Vagina (tissue), 2 donors: ENCODE data around the gene PRKCI. TPM values are rescaled to one million over a fixed set of nuclear protein-coding genes. Genes with fewer than 3 reads are reported as not detected.

Source experiments
- DNase-seq, 2 donors: peaks; one replicate each; pipeline ENCODE4 v3.0.0-alpha.2; 2017; ENCODE audit errors: extremely low spot score in 2 of 2
- H3K27ac ChIP-seq: fragments of 200-600 bp; sonication (generic); one replicate; pipeline ENCODE4 v1.5.1; 2019
- H3K27me3 ChIP-seq: fragments of 200-600 bp; sonication (generic); one replicate; pipeline ENCODE4 v1.5.1; 2019
- H3K36me3 ChIP-seq, 2 donors: fragments of 200-600 bp; sonication (generic); one replicate each; pipeline ENCODE4 v1.5.1; 2017 to 2019
- H3K4me1 ChIP-seq: fragments of 200-600 bp; sonication (generic); one replicate; pipeline ENCODE4 v1.5.1; 2019
- H3K4me3 ChIP-seq, 2 donors: fragments of 200-600 bp; sonication (generic); 1 replicate in 1 of 2; 2 replicates in 1 of 2; pipeline ENCODE4 v1.5.1; 2016 to 2019
- H3K9me3 ChIP-seq: fragments of 200-600 bp; sonication (generic); one replicate; pipeline ENCODE4 v1.5.1; 2019
- CTCF ChIP-seq, 3 experiments: fragments of 450-650 bp in 2 of 3; fragments of 200-600 bp in 1 of 3; sonication (generic) in 1 of 3; IDR thresholded peaks; one replicate each; pipeline ENCODE4 v1.5.1; 2017 to 2019; ENCODE audit warnings: antibody characterized with exemption in 3 of 3, mild to moderate bottlenecking in 2 of 3, moderate library complexity in 2 of 3
- POLR2A ChIP-seq, 2 donors: fragments of 450-650 bp; IDR thresholded peaks; one replicate each; pipeline ENCODE4 v1.6.1; 2017; ENCODE audit warnings: antibody characterized with exemption in 2 of 2, mild to moderate bottlenecking in 2 of 2, moderate library complexity in 2 of 2
- POLR2AphosphoS5 ChIP-seq, 2 donors: sonication (generic); formaldehyde crosslinking; IDR thresholded peaks; one replicate each; pipeline ENCODE4 v1.9.0; 2017; ENCODE audit warnings: antibody characterized with exemption in 2 of 2, mild to moderate bottlenecking in 2 of 2, low read depth in 1 of 2; ENCODE audit not compliant: insufficient read depth in 1 of 2
- intact Hi-C: fragments of 100-400 bp; cut with DNase I; formaldehyde crosslinking; loops from one replicate; pipeline ENCODE4 v1.15.1; 2023
- total RNA-seq: library from RNA; depleted of rRNA; stranded (reverse); fragments of >200 nt; gene quantifications from one replicate; pipeline ENCODE4 v1.2.3, GENCODE V29; 2016

Gene PRKCI
- total RNA-seq, 1 donor from 2014 or later, result 33.9 TPM

- no peak for DNase-seq
- Histone ChIP-seq H3K9me3 (no peaks in the 10 kb centered on the region), H3K4me1 (peaks cover 38% of the 10 kb centered on the region), H3K27me3 (no peaks in the 10 kb centered on the region), H3K36me3 (no peaks in the 10 kb centered on the region), H3K4me3 (peak overlapping the region; percentile 88 to 92), H3K27ac (peak overlapping the region; percentile 91)
- TF ChIP-seq CTCF (IDR thresholded peaks at IDR 0.05), result no peak
- TF ChIP-seq POLR2A (IDR thresholded peaks at IDR 0.05), result no peak
- intact Hi-C loops, result no loop called here
Measured at GRCh38 chr3:170222647-170223541, 670 bp downstream of the PRKCI start.

DNA sequence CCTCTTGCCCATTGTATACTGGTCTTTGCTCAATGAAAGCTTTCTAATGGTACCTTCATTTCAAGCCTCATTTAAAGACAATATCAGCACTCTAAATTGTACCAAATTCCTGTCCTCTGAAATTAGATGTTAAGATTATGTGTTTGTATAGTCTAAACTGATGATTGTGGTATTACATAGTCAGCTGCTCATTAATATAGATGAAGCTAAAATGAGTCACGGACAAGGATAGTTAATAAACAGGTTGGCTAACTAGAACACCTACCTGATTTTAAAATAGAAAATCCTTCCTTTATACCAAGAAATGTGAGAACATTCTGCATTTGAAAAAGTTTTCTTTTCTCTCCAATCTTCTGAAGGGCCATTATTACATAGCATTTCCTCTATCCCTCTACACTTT lies 2.9 kb downstream of the PRKCI start:
- DNase-seq, result no peak
- Histone ChIP-seq H3K27ac (no peak overlapping the region), H3K4me1 (peaks cover 44% of the 10 kb centered on the region), H3K36me3 (no peaks in the 10 kb centered on the region), H3K9me3 (no peaks in the 10 kb centered on the region), H3K27me3 (no peaks in the 10 kb centered on the region), H3K4me3 (no peak overlapping the region)
- intact Hi-C loops, result no loop called here
- no peak for TF ChIP-seq CTCF (IDR thresholded peaks at IDR 0.05)
- TF ChIP-seq POLR2AphosphoS5 (IDR thresholded peaks at IDR 0.05; ENCODE audit: insufficient read depth in 1 of 2, low read depth in 1 of 2), result no peak
- no peak for TF ChIP-seq POLR2A (IDR thresholded peaks at IDR 0.05)

GRCh38 chr3:170226426-170226960 lies 4.3 kb downstream of the PRKCI start:
- H3K4me3 ChIP-seq, result no peak overlapping the region
- DNase-seq, result no peak
- intact Hi-C loops, result no loop called here
- TF ChIP-seq CTCF (IDR thresholded peaks at IDR 0.05) (no peak), POLR2A (IDR thresholded peaks at IDR 0.05) (no peak), POLR2AphosphoS5 (IDR thresholded peaks at IDR 0.05; ENCODE audit: insufficient read depth in 1 of 2, low read depth in 1 of 2) (no peak)
- H3K36me3 ChIP-seq, result no peaks in the 10 kb centered on the region
- peaks cover 44% of the 10 kb centered on the region for H3K4me1 ChIP-seq
- no peaks in the 10 kb centered on the region for H3K27me3 ChIP-seq
- H3K9me3 ChIP-seq, result no peaks in the 10 kb centered on the region
- H3K27ac ChIP-seq, result no peak overlapping the region

- TF ChIP-seq POLR2A (IDR thresholded peaks at IDR 0.05), result no peak
- no peak for TF ChIP-seq POLR2AphosphoS5 (IDR thresholded peaks at IDR 0.05; ENCODE audit: insufficient read depth in 1 of 2, low read depth in 1 of 2)
- TF ChIP-seq CTCF (IDR thresholded peaks at IDR 0.05), result no peak
- intact Hi-C loops, result no loop called here
- peaks cover 40% of the 10 kb centered on the region for H3K4me1 ChIP-seq
Measured at GRCh38 chr3:170228093-170228766, 6.0 kb downstream of the PRKCI start.

More at GRCh38 chr3:170228093-170228766, 6.0 kb downstream of the PRKCI start:
- Histone ChIP-seq H3K4me3 (no peak overlapping the region), H3K27ac (no peak overlapping the region), H3K27me3 (no peaks in the 10 kb centered on the region), H3K36me3 (no peaks in the 10 kb centered on the region), H3K9me3 (no peaks in the 10 kb centered on the region)
- DNase-seq, result no peak
